ENCODE results near the gene CCL28.

The CCL28 gene

GRCh38 chr5:43357067-43357466 lies 55.1 kb downstream of the CCL28 start:
- DNase-seq, result no peak

DNA sequence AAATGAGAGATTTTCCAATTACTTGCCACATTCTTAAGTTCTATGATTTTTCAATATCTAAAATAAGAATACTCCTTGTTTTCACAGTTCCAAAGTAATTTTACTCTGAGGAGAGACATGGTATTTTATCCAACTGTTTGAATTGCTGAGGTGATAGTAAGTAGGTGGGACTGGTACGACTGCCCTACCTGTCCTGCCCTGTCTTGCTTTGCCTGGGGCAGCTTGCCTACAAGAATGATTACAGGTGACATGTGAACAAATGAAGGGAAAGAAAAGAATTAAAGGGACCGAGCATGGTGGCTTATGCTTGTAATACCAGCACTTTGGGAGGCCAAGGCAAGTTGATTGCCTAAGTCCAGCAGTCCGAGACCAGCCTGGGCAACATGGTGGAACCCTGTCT lies 57.4 kb downstream of the CCL28 start:
- DNase-seq, result no peak

GRCh38 chr5:43353668-43354067 lies 58.5 kb downstream of the CCL28 start:
- DNase-seq, result no peak

GRCh38 chr5:43352915-43353314 lies 59.3 kb downstream of the CCL28 start:
- no peak for DNase-seq

DNA sequence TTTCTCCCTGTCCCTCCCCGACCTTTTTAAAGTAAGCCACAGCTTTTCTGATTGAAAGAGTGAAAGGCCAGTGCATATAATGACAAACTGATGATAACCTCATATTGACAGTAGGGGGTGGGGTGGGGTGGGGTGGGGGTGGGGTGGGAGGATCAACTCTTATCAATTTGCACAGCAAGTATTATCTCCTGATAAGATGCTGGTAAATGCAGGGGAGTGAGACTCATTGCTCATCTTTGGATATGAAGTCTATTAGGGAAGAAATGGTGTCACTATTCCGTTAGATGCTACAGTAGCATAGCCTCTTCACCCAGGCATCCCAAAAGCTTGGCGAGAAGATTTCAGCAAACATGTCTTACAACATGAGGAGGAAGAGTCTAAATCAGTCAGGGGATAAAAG lies 60.1 kb downstream of the CCL28 start:
- no peak for DNase-seq

- no peak for DNase-seq
Observed at GRCh38 chr5:43348861-43349363, 63.3 kb downstream of the CCL28 start.

- DNase-seq, result no peak
Observed at GRCh38 chr5:43348207-43348606, 64.0 kb downstream of the CCL28 start.

- no peak for DNase-seq
Observed at GRCh38 chr5:43338862-43339261, 73.3 kb downstream of the CCL28 start.

GRCh38 chr5:43336159-43336558 lies 76.0 kb downstream of the CCL28 start:
- no peak for DNase-seq

GRCh38 chr5:43335681-43336080 lies 76.5 kb downstream of the CCL28 start:
- no peak for DNase-seq

GRCh38 chr5:43332401-43332800 lies 79.8 kb downstream of the CCL28 start:
- DNase-seq, result peak; percentile 31

All from fibroblast of skin of back (primary cell).